Activated naive CD4-positive, alpha-beta T cell treated with anti-CD3 and anti-CD28 coated beads, Interleukin-2, amount 10 ng/mL, durations not matched to agents 7 days and 5 days (primary cell): ENCODE results near the gene DDX23.

Source experiments
- CTCF ChIA-PET: fragments of 350-600 bp; sonication (Branson Sonifier 250); formaldehyde crosslinking; loops from one replicate; lab custom pipeline; 2021; ENCODE audit warnings: antibody characterized with exemption; lab: Charles Lee
- DNase-seq: peaks from one replicate; pipeline ENCODE4 v3.0.0-alpha.2; 2020
- H3K27ac Mint-ChIP-seq: one replicate; pipeline ENCODE4 v1.8.0; 2021; ENCODE audit warnings: mild to moderate bottlenecking, moderate library complexity, mixed read lengths
- H3K27me3 Mint-ChIP-seq: one replicate; pipeline ENCODE4 v1.8.0; 2021; ENCODE audit warnings: mild to moderate bottlenecking, mixed read lengths
- H3K36me3 Mint-ChIP-seq: one replicate; pipeline ENCODE4 v1.8.0; 2021; ENCODE audit warnings: mixed read lengths
- H3K4me1 Mint-ChIP-seq: one replicate; pipeline ENCODE4 v1.8.0; 2021; ENCODE audit warnings: mixed read lengths
- H3K4me3 Mint-ChIP-seq: one replicate; pipeline ENCODE4 v1.8.0; 2021; ENCODE audit warnings: mild to moderate bottlenecking, moderate library complexity, mixed read lengths
- H3K9me3 Mint-ChIP-seq: one replicate; pipeline ENCODE4 v1.8.0; 2021; ENCODE audit warnings: mixed read lengths

The DDX23 gene

DNA sequence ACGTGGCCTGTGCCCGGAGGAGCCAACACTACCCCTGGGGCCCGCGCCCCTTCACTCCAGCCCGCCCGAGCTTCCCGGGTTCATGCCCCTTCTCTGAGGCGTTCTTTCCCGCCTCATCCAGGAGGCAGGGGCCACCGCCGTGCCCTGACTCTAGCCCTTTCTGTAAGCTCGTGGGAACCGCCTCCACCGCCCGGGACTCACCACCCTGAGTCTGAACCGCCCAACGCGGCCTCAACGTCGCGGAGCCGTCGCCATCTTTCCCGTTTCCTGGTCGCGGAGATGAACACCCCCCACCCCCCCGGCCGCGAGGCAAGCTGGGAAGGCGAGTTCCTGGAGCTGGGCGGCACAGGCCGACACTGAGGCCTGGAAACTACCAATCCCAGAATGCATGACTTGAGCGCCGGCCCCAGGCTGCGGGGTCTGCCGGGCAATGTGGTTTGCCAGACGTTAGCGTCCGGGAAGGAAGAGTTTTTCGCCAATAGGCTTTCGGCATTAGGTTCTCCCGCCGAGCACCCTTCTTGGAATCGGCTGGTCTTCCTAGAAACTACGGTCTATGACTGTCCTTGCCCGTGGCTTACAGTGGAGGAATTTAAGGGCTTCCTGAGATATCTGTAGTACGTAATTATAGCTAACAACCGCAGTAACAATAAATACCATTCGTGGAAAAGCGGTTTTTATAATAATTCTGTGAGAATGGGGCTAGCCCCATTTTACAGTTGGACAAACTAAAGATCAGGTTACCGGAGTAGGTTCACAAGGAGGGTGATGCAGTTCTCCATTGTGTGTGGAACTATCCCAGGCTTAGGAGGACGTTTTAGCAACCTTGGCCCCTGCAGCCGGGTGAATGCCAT is at the start of gene DDX23:
Gene DDX23, minus strand, starts transcription at position 281 of the 851 bp plus-strand sequence. CDS start 6,381 bp downstream, outside the sequence.
- Mint-ChIP-seq H3K27ac (peak within 1 kb of the TSS; percentile 91), H3K9me3 (no peaks in the 10 kb centered on the region)

DNA sequence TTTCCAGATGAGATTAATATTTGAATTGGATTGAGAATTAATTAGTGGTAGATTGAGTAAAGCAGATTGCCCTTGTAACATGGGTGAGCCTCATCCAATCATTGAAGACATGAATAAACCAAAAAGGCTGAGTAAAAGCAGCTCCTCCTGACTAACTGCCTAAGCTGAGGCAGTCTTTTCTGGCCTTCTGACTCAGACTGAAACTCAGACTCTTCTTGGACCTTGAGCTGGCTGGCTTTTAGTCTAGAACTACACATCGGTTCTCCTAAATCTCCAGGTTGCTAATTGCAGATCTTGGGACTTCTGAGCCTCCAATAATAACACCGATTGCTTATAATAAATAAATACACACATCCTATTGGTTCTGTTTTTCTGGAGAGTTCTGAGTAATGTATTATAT is 49.3 kb upstream of the DDX23 start:
- Mint-ChIP-seq H3K9me3 (no peaks in the 10 kb centered on the region), H3K27me3 (peaks cover 52% of the 10 kb centered on the region), H3K36me3 (no peaks in the 10 kb centered on the region), H3K4me1 (peaks cover 11% of the 10 kb centered on the region), H3K4me3 (no peak overlapping the region), H3K27ac (no peak overlapping the region)
- no peak for DNase-seq
- CTCF ChIA-PET: interaction anchor here (1.1 to 7.3 kb wide), 4 partner anchors 10 to 87 kb away, joined by 3 to 45 read pairs (median 5); no protein-coding TSS in a partner anchor

More for the DNA sequence above, at the start of gene DDX23:
- Mint-ChIP-seq H3K36me3 (peaks cover 19% of the 10 kb centered on the region), H3K4me1 (peaks cover 44% of the 10 kb centered on the region), H3K27me3 (no peaks in the 10 kb centered on the region), H3K4me3 (peak within 1 kb of the TSS; percentile 97)
- DNase-seq: peak; percentile 96
- CTCF ChIA-PET: interaction anchor here (0.9 to 8.7 kb wide), 26 partner anchors 10 to 250 kb away, joined by 3 to 173 read pairs (median 6); partner anchors contain the start of genes ARF3, FKBP11, RND1 and WNT1

GRCh38 chr12:48899651-48900050 is 47.7 kb upstream of the DDX23 start:
- H3K4me1 Mint-ChIP-seq: peaks cover 9% of the 10 kb centered on the region
- CTCF ChIA-PET: interaction anchor here (0.6 to 7.3 kb wide), 4 partner anchors 9 to 78 kb away, joined by 3 to 45 read pairs (median 6); partner anchors contain the start of gene WNT1
- H3K4me3 Mint-ChIP-seq: no peak overlapping the region
- no peaks in the 10 kb centered on the region for H3K9me3 Mint-ChIP-seq
- no peak for DNase-seq
- H3K27me3 Mint-ChIP-seq: peaks cover 42% of the 10 kb centered on the region
- no peak overlapping the region for H3K27ac Mint-ChIP-seq
- H3K36me3 Mint-ChIP-seq: no peaks in the 10 kb centered on the region

GRCh38 chr12:48894271-48894670 is 42.3 kb upstream of the DDX23 start:
- no peak for DNase-seq
- no peaks in the 10 kb centered on the region for H3K36me3 Mint-ChIP-seq
- CTCF ChIA-PET: interaction anchor here (1.0 to 2.1 kb wide), 3 partner anchors 9 to 41 kb away, joined by 3 to 10 read pairs (median 8); a partner anchor contains a TSS
- H3K4me1 Mint-ChIP-seq: peaks cover 8% of the 10 kb centered on the region
- peaks cover 59% of the 10 kb centered on the region for H3K27me3 Mint-ChIP-seq
- no peak overlapping the region for H3K4me3 Mint-ChIP-seq
- no peak overlapping the region for H3K27ac Mint-ChIP-seq
- no peaks in the 10 kb centered on the region for H3K9me3 Mint-ChIP-seq

- CTCF ChIA-PET: interaction anchor here (0.7 to 6.0 kb wide), 30 partner anchors 11 to 208 kb away, joined by 3 to 173 read pairs (median 4); partner anchors contain the start of genes DDX23, FKBP11, RND1 and WNT1
- H3K36me3 Mint-ChIP-seq: no peaks in the 10 kb centered on the region
- DNase-seq: peak; percentile 85
- no peaks in the 10 kb centered on the region for H3K9me3 Mint-ChIP-seq
- H3K27ac Mint-ChIP-seq: no peak overlapping the region
- peaks cover 46% of the 10 kb centered on the region for H3K27me3 Mint-ChIP-seq
- peaks cover 8% of the 10 kb centered on the region for H3K4me1 Mint-ChIP-seq
- no peak overlapping the region for H3K4me3 Mint-ChIP-seq
These were observed 38.9 kb upstream of the DDX23 start for GRCh38 chr12:48890657-48891418.

GRCh38 chr12:48889679-48890078 is 37.7 kb upstream of the DDX23 start:
- Mint-ChIP-seq H3K4me1 (peaks cover 8% of the 10 kb centered on the region), H3K36me3 (no peaks in the 10 kb centered on the region), H3K4me3 (no peak overlapping the region), H3K27me3 (peaks cover 50% of the 10 kb centered on the region), H3K27ac (no peak overlapping the region), H3K9me3 (no peaks in the 10 kb centered on the region)
- CTCF ChIA-PET: interaction anchor here (0.9 to 6.0 kb wide), 21 partner anchors 11 to 207 kb away, joined by 3 to 173 read pairs (median 6); partner anchors contain the start of genes DDX23, FKBP11, RND1 and WNT1
- no peak for DNase-seq

DNA sequence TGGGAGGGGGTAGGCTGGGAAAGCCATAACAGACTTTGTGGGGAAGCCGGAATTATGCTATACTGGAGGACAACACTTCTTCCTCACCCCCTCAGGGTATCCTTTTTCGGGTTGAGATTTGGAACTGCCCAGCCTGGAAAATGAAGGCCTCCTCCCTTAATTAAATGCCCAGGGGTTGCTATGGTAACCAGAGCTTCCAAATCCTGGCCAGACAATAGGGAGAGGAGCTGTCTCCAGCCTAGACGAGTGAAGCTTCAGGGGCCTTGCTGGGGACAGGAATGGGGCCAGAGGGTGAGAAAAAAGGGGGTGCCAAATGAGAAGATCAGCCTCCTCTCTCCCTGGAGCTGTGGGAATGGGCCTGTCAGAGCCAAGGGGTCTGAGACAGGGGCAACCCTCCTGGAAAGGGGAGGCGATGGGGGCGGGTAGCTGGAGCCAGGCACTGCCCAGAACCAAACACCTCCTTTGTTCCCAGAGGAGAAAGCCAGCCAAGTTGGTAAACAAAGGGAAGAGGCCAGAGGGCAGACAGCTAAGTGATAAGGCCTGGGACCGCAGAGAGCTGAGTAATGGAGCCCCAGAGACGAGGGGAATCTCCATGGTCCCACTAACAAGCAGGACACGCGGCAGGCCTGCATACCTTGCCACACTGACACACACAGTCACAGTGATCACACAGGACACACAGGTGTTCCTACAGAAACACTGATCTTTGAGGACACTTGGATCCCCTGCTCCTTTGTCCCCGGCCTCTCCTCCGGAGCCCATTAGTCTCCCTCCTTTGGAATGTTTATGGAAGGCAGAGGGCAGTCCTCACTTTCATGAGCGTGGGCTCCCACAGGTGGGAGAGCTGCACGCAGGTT is 31.6 kb upstream of the DDX23 start:
- H3K9me3 Mint-ChIP-seq: no peaks in the 10 kb centered on the region
- H3K4me1 Mint-ChIP-seq: peaks cover 4% of the 10 kb centered on the region
- no peak overlapping the region for H3K27ac Mint-ChIP-seq
- CTCF ChIA-PET: interaction anchor here (0.8 to 1.5 kb wide), 5 partner anchors 13 to 131 kb away, joined by 3 to 7 read pairs (median 3); partner anchors contain the start of gene DDX23
- no peak for DNase-seq
- no peaks in the 10 kb centered on the region for H3K36me3 Mint-ChIP-seq
- H3K27me3 Mint-ChIP-seq: peaks cover 60% of the 10 kb centered on the region
- H3K4me3 Mint-ChIP-seq: no peak overlapping the region

DNA sequence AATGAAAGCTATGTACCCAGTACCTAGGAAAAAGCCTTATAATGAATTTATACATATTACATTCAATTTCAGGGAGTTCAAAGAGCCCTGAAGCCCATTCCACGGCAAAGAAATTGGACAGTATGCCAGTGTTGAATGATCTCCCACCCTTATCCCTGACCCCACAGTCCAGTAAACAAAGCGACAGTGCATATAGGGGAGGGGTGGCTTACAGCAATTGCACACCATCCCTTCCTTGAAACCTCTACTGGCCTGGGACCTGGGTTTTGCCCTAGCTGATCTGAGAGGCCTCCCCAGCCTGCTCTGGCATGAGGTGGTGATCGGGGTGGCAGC is 31.0 kb upstream of the DDX23 start:
- Mint-ChIP-seq H3K9me3 (no peaks in the 10 kb centered on the region), H3K27me3 (peaks cover 64% of the 10 kb centered on the region), H3K36me3 (no peaks in the 10 kb centered on the region), H3K4me1 (peaks cover 4% of the 10 kb centered on the region), H3K4me3 (no peak overlapping the region), H3K27ac (no peak overlapping the region)
- CTCF ChIA-PET: interaction anchor here (0.7 to 1.5 kb wide), 5 partner anchors 13 to 130 kb away, joined by 3 to 7 read pairs (median 3); partner anchors contain the start of gene DDX23
- DNase-seq: no peak

DNA sequence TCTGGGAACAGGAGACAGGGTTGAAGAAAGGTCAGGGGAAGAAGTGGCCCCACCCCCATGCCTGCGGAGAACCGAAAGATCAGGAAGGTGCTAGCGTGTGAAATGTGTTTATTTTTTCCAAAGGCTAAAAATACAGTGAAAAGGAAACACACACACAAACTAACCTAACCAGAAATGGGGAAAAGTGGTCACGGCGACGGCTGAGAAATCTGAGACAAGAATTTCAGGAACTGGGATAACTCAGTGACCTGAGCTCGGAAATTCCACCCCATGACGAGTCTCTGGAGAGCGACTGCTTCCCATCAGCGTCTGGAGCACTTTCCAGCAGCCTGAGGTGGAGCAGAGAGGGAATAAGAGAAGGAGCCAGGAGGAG is 30.3 kb upstream of the DDX23 start:
- Mint-ChIP-seq H3K9me3 (no peaks in the 10 kb centered on the region), H3K27ac (no peak overlapping the region), H3K4me3 (no peak overlapping the region), H3K27me3 (peaks cover 67% of the 10 kb centered on the region), H3K36me3 (no peaks in the 10 kb centered on the region), H3K4me1 (peaks cover 4% of the 10 kb centered on the region)
- DNase-seq: no peak
- CTCF ChIA-PET: interaction anchor here (0.7 to 1.7 kb wide), 5 partner anchors 29 to 129 kb away, joined by 3 to 5 read pairs (median 4); no protein-coding TSS in a partner anchor

DNA sequence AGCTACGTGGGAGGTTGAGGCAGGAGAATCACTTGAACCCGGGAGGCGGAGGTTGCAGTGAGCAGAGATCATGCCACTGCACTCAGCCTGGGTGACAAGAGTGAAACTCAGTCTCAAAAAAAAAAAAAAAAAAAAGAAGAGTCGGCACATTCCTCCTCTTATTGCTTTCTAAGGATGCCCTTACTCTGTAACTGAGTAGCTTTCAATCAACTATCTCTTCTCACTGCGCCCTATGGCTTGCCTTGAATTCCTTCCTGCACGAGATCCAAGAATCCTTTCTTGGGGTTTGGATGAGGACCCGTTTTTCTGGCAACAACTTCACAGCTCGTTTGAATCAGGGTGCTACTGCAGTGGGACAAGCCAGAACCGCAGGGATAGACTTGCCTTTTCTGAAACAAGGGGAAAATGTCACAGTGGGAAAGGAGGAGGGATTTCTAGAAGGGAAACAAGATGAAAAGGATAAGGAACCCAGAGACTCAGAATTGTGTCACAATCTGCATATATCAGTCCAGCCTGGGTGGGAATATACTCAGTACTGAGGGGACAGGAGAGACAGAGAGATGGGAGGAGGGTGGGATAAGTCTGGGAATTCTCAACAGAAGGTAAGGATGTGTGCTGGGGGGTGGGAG is 29.8 kb upstream of the DDX23 start:
- Mint-ChIP-seq H3K36me3 (no peaks in the 10 kb centered on the region), H3K9me3 (no peaks in the 10 kb centered on the region), H3K27ac (no peak overlapping the region), H3K27me3 (peaks cover 68% of the 10 kb centered on the region), H3K4me3 (no peak overlapping the region), H3K4me1 (peaks cover 4% of the 10 kb centered on the region)
- CTCF ChIA-PET: interaction anchor here (0.6 to 1.7 kb wide), 4 partner anchors 13 to 67 kb away, joined by 3 to 5 read pairs (median 4); no protein-coding TSS in a partner anchor
- DNase-seq: no peak

- CTCF ChIA-PET: interaction anchor here (1.2 to 1.7 kb wide), 2 partner anchors 28 to 65 kb away, joined by 3 to 5 read pairs; no protein-coding TSS in a partner anchor
- H3K27ac Mint-ChIP-seq: no peak overlapping the region
- no peak for DNase-seq
- peaks cover 68% of the 10 kb centered on the region for H3K27me3 Mint-ChIP-seq
- H3K36me3 Mint-ChIP-seq: no peaks in the 10 kb centered on the region
- no peak overlapping the region for H3K4me3 Mint-ChIP-seq
- H3K9me3 Mint-ChIP-seq: no peaks in the 10 kb centered on the region
- peaks cover 4% of the 10 kb centered on the region for H3K4me1 Mint-ChIP-seq
These were observed 28.7 kb upstream of the DDX23 start for GRCh38 chr12:48880647-48881046.

DNA sequence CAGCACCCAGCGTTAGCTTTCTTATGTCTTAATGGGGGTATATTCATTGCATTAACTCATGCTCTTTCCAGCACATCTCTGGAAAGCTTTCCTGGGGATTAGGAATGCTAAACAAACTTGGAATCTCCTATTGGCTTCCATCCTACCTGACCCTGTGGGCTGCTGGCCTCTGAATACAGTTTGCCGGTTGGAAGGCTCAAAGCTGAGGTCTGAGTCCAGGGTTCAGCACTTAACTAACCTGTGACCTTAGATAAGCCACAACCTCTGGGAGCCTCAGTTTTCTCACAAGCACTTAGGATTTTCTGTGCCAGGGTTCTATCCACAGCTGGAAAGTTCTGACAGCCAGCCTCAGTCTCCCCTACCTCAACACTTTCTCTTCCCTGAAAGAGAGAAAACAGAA is 26.6 kb upstream of the DDX23 start:
- Mint-ChIP-seq H3K9me3 (no peaks in the 10 kb centered on the region), H3K4me3 (no peak overlapping the region), H3K36me3 (no peaks in the 10 kb centered on the region), H3K27me3 (peaks cover 75% of the 10 kb centered on the region), H3K27ac (no peak overlapping the region), H3K4me1 (peaks cover 4% of the 10 kb centered on the region)
- CTCF ChIA-PET: interaction anchor here (3.2 kb wide), 1 partner anchor 12 kb away, joined by 12 read pairs; no protein-coding TSS in a partner anchor
- no peak for DNase-seq
